Psoas muscle (tissue), 8 donors: ENCODE data around the gene PLEKHA3. TPM values are rescaled to one million over a fixed set of nuclear protein-coding genes. Genes with fewer than 3 reads are reported as not detected.
A peak's percentile ranks its signal among the peaks of the same experiment; 100 is the strongest.

ENCODE experiments used
- ATAC-seq, 4 donors: fragments of 200-7000 bp; cut with Tn5 transposase; one replicate each; pipeline ENCODE4 v1.9.1; 2020; ENCODE audit warnings: moderate library complexity in 3 of 4, mild to moderate bottlenecking in 2 of 4
- DNase-seq, 2 donors: peaks; one replicate each; pipeline ENCODE4 v3.0.0-alpha.2; 2020
- H3K27ac ChIP-seq: fragments of 200-600 bp; one replicate; pipeline ENCODE4 v1.8.0; 2022
- H3K27me3 ChIP-seq, 3 donors: fragments of 200-600 bp in 1 of 3; one replicate each; pipeline versions ENCODE4 v1.6.1 to v1.8.0; 2013 to 2022; ENCODE audit warnings: low read length in 2 of 3, mild to moderate bottlenecking in 2 of 3, moderate library complexity in 1 of 3; ENCODE audit not compliant: insufficient read depth in 3 of 3
- H3K36me3 ChIP-seq, 2 donors: fragments of 200-600 bp in 1 of 2; one replicate each; pipeline versions ENCODE4 v1.6.1 to v1.8.0; 2013 to 2022; ENCODE audit warnings: low read depth in 1 of 2, mild to moderate bottlenecking in 1 of 2, moderate library complexity in 1 of 2; ENCODE audit not compliant: insufficient read depth in 1 of 2
- H3K4me1 ChIP-seq: fragments of 200-600 bp; one replicate; pipeline ENCODE4 v1.8.0; 2022
- H3K4me3 ChIP-seq: fragments of 200-600 bp; one replicate; pipeline ENCODE4 v1.8.0; 2022; ENCODE audit warnings: mild to moderate bottlenecking
- H3K9me3 ChIP-seq: fragments of 200-600 bp; one replicate; pipeline ENCODE4 v1.8.0; 2022
- WGBS, 3 donors: extraction: QIAGEN DNeasy Blood & Tissue Kit; methylation state at CpG; one replicate each; pipeline versions ENCODE4 v1.1.6 to v1.1.7; 2013; 5-methylcytosine and 5-hydroxymethylcytosine counted together
- intact Hi-C, 2 donors: fragments of 100-400 bp; cut with DNase I; formaldehyde crosslinking; loops; one replicate each; pipeline versions ENCODE4 v1.11.0 to v1.14.2; 2022
- polyA plus RNA-seq, 3 donors: library from polyadenylated mRNA; stranded (reverse); fragments of 200-250 nt; gene quantifications; one replicate each; pipeline ENCODE4 v1.2.3, GENCODE V29; 2013
- total RNA-seq, 4 donors: library from RNA; stranded (reverse); fragmentation: NEBNext Ultra II Directional in 2 of 4; extraction: Animal tissue kit (Norgen Biotek cat#: 25700) in 2 of 4; gene quantifications; one replicate each; pipeline versions ENCODE4 v1.2.1 to v1.2.4, GENCODE V29; 2021 to 2023
- TF ChIP-seq, protein P1 (sequence below): fragments of 200-600 bp; IDR thresholded peaks from one replicate; pipeline ENCODE4 v1.8.0; 2022; ENCODE audit warnings: antibody characterized with exemption
- donor health status: healthy with polysubstance abuse.
- donor health status: DM: no; HTN: no; CAD: no; lungs with moderate emphysema.
- donor health status: Bipolar disorder and iron deficiency.
- donor health status: healthy.
- donor health status: DM: yes; HTN: yes; CAD: no.
- donor health status: DM: no; HTN: no; CAD: no.
- donor health status: DM: no; HTN: no; CAD: no.
- donor health status: DM: yes; HTN: yes; CAD: no.

Gene PLEKHA3
- total and polyA plus RNA-seq, 7 donors, result 4.0 to 22.5 (median 13.5) TPM

DNA sequence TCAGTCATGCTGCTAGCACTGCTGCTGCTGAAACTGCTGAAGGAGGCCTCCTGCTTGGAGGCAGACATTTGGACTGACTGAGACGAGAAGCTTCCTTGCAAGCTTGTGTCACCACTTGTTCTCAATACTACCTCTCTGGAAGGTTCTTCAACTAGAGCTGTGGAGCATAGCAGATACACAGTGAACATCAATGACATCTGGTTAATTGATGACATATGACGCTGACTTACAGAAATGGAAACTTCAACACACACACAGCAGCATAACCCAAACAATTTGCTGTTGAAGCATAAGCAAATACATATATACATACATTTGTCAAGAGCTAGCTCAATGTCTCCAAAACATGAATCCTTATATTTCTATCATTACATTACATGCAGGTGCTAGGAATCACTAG, 47.3 kb downstream of the PLEKHA3 start:
- intact Hi-C loops, result no loop called here
- Histone ChIP-seq H3K4me3 (no peak overlapping the region), H3K27ac (peak overlapping the region; percentile 18), H3K27me3 (no peaks in the 10 kb centered on the region), H3K4me1 (peaks cover 4% of the 10 kb centered on the region), H3K9me3 (no peaks in the 10 kb centered on the region), H3K36me3 (peaks cover 17 to 72% of the 10 kb centered on the region in 2 donors)
- ATAC-seq, result no peak
- 69 to 81% (median 74%) methylated on average over 2 of the region's 2 CpGs for WGBS, 3 donors
- TF ChIP-seq, protein P1, sequence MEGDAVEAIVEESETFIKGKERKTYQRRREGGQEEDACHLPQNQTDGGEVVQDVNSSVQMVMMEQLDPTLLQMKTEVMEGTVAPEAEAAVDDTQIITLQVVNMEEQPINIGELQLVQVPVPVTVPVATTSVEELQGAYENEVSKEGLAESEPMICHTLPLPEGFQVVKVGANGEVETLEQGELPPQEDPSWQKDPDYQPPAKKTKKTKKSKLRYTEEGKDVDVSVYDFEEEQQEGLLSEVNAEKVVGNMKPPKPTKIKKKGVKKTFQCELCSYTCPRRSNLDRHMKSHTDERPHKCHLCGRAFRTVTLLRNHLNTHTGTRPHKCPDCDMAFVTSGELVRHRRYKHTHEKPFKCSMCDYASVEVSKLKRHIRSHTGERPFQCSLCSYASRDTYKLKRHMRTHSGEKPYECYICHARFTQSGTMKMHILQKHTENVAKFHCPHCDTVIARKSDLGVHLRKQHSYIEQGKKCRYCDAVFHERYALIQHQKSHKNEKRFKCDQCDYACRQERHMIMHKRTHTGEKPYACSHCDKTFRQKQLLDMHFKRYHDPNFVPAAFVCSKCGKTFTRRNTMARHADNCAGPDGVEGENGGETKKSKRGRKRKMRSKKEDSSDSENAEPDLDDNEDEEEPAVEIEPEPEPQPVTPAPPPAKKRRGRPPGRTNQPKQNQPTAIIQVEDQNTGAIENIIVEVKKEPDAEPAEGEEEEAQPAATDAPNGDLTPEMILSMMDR, result no peak
- DNase-seq, result no peak

DNA sequence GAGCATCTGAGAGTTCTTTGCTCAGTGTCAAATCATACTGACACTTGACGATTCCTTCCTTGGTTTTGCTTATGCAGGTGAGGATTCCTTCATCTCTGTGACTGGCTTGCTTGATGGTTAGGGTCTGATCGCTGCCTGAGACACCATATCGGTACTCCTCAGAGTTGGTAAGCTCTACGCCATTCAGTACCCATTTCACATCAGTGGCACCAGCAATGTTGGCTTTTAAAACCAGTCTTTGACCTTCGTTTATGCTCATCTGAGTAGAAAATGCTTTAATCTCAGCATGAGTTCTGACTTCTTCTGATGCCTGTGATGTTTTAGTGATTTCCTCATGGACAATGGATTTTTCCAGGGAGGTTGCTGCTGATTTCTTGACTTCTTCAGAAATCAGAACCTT, 48.4 kb downstream of the PLEKHA3 start:
- ATAC-seq (no peak), DNase-seq (no peak)
- intact Hi-C loops, result no loop called here
- WGBS, 3 donors, result 79 to 90% (median 82%) methylated on average over 5 of the region's 5 CpGs
- Histone ChIP-seq H3K36me3 (peaks cover 21 to 82% of the 10 kb centered on the region in 2 donors), H3K9me3 (no peaks in the 10 kb centered on the region), H3K27me3 (no peaks in the 10 kb centered on the region), H3K4me1 (peaks cover 4% of the 10 kb centered on the region), H3K27ac (no peak overlapping the region), H3K4me3 (no peak overlapping the region)
- TF ChIP-seq, protein P1, result no peak

DNA sequence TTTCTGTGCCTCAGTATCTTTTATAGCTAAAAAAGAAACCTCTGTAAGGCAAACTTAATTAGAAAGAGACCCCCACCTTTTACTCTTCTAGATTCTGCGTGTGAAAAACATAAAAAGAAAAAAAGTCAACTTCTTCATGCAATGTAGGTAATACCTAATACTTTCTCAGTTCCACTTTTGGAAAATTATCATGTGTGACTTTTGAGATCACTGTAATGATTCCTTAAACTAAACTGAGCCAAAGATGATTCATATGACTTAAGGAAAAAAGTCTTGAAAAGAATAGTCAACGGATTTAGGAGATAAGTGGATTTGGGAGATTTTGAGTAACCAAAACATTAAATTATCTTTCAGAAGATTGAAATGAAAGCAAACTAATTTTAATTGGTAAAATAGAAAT, 48.9 kb downstream of the PLEKHA3 start:
- no peaks in the 10 kb centered on the region for H3K27me3 ChIP-seq
- H3K27ac ChIP-seq, result no peak overlapping the region
- no peak overlapping the region for H3K4me3 ChIP-seq
- TF ChIP-seq, protein P1, result no peak
- intact Hi-C loops, result no loop called here
- peaks cover 21 to 88% of the 10 kb centered on the region in 2 donors for H3K36me3 ChIP-seq
- H3K9me3 ChIP-seq, result no peaks in the 10 kb centered on the region
- no peak for DNase-seq
- 78 to 81% (median 80%) methylated on average over 2 of the region's 2 CpGs for WGBS, 3 donors
- peaks cover 8% of the 10 kb centered on the region for H3K4me1 ChIP-seq
- ATAC-seq, result no peak

DNA sequence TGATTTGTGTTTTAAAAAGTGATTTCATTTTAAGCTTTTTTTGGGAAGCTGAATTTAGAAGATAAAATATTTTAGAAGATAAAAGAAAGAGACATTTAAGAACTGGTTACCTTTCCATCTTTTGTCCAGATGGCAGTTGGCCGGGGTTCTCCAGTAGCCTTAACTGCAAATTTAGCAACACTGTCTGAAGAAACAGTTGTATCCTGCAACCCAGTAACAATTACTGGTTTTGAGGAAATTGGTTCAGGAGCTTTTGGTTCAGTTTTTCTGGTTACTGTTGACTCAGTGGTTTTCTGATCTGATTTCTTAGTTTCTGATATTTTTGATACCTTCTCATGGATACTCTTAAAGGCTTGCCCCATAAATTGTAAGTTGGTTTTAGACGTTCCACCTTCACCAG, 49.9 kb downstream of the PLEKHA3 start:
- peaks cover 24 to 97% of the 10 kb centered on the region in 2 donors for H3K36me3 ChIP-seq
- no peak for DNase-seq
- 75 to 86% (median 81%) methylated on average over 2 of the region's 2 CpGs for WGBS, 3 donors
- H3K27me3 ChIP-seq, result no peaks in the 10 kb centered on the region
- peaks cover 12% of the 10 kb centered on the region for H3K4me1 ChIP-seq
- TF ChIP-seq, protein P1, result no peak
- no peak overlapping the region for H3K4me3 ChIP-seq
- H3K9me3 ChIP-seq, result no peaks in the 10 kb centered on the region
- no peak for ATAC-seq
- intact Hi-C loops, result no loop called here
- peak overlapping the region; percentile 53 for H3K27ac ChIP-seq

DNA sequence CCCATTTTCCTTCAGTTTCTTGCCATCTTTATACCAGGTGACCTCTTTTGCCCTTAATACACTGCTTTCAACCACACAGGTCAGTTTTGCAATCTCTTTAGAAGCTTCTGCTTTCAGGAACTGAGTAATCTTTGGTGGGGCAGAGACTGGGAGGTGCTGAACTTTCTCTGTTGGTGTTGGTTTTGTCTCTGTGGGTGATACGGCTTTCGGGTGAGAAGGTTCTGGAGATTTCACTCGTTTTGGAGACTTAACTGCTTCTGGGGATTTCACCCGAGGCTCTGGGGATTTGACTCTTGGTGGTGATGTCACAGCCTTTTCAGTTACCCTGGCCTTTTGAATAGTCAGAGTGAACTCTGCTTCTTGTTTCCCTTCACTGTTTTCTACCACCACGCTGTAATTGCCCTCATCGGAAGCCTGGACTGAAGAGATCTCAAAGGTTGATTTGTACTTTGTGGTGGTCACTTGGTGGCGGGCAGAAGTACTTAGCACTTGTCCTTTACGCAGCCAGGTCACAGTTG, 50.4 kb downstream of the PLEKHA3 start:
- TF ChIP-seq, protein P1, result no peak
- H3K4me3 ChIP-seq, result no peak overlapping the region
- WGBS, 3 donors, result 84 to 90% (median 86%) methylated on average over 8 of the region's 8 CpGs
- H3K27ac ChIP-seq, result peak overlapping the region; percentile 53
- H3K27me3 ChIP-seq, result no peaks in the 10 kb centered on the region
- no peak for ATAC-seq
- DNase-seq, result no peak
- intact Hi-C loops, result no loop called here
- peaks cover 28 to 100% of the 10 kb centered on the region in 2 donors for H3K36me3 ChIP-seq
- H3K9me3 ChIP-seq, result no peaks in the 10 kb centered on the region
- peaks cover 12% of the 10 kb centered on the region for H3K4me1 ChIP-seq
